Pancreas (tissue), 10 donors: ENCODE measurements around the gene PGM2L1. TPM values are rescaled to one million over a fixed set of nuclear protein-coding genes. Genes with fewer than 3 reads are reported as not detected.

Source experiments
- ATAC-seq, 4 donors: fragments of 200-7000 bp; cut with Tn5 transposase; one replicate each; pipeline versions ENCODE4 v1.8.0 to v1.9.1; 2020; ENCODE audit warnings: mild to moderate bottlenecking in 4 of 4, moderate library complexity in 4 of 4
- DNase-seq, 6 donors: peaks; one replicate each; pipeline ENCODE4 v3.0.0-alpha.2; 2020
- FAIRE-seq: peaks from 2 replicates; lab custom pipeline; 2012; peaks lifted over from hg19 to GRCh38; lab: Jason Lieb, UNC
- H3K27ac ChIP-seq, 4 donors: fragments of 200-600 bp; sonication (generic); 1 replicate in 3 of 4; 2 replicates in 1 of 4; pipeline versions ENCODE4 v1.5.0 to v1.8.0; 2020
- H3K27me3 ChIP-seq, 4 donors: fragments of 200-600 bp; one replicate each; pipeline ENCODE4 v1.8.0; 2021
- H3K36me3 ChIP-seq, 3 donors: fragments of 200-600 bp; sonication (generic) in 1 of 3; one replicate each; pipeline versions ENCODE4 v1.5.0 to v1.8.0; 2020 to 2021
- H3K4me1 ChIP-seq, 3 donors: fragments of 200-600 bp; one replicate each; pipeline ENCODE4 v1.8.0; 2021
- H3K4me3 ChIP-seq, 4 donors: fragments of 200-600 bp; sonication (generic) in 2 of 4; one replicate each; pipeline versions ENCODE4 v1.5.0 to v1.8.0; 2020 to 2021
- H3K9me3 ChIP-seq, 4 donors: fragments of 200-600 bp; one replicate each; pipeline ENCODE4 v1.8.0; 2021
- CTCF ChIP-seq, 4 donors: fragments of 200-600 bp; sonication (generic) in 3 of 4; IDR thresholded peaks; one replicate each; pipeline versions ENCODE4 v1.5.0 to v1.8.0; 2021; ENCODE audit warnings: antibody characterized with exemption in 4 of 4
- WGBS, 2 donors: extraction: QIAGEN DNeasy Blood & Tissue Kit; methylation state at CpG; one replicate each; pipeline ENCODE4 v1.1.7; 2013; 5-methylcytosine and 5-hydroxymethylcytosine counted together
- intact Hi-C, 3 donors: fragments of 100-400 bp; cut with DNase I; formaldehyde crosslinking; loops; one replicate each; pipeline versions ENCODE4 v1.11.1 to v1.14.2; 2022
- polyA plus RNA-seq, 2 donors: library from polyadenylated mRNA; stranded (reverse); fragments of 200-250 nt; gene quantifications; one replicate each; pipeline ENCODE4 v1.2.3, GENCODE V29; 2013
- total RNA-seq, 6 donors: library from RNA; stranded (reverse); fragmentation: NEBNext Ultra II Directional in 4 of 6; extraction: Animal tissue kit (Norgen Biotek cat#: 25700) in 4 of 6; gene quantifications; one replicate each; pipeline versions ENCODE4 v1.2.1 to v1.2.4, GENCODE V29; 2021 to 2023
- donor health status: healthy with polysubstance abuse.
- donor health status: DM: no; HTN: no; CAD: no; lungs with moderate emphysema.
- donor health status: DM: no; HTN: no; CAD: no.
- donor health status: control.
- donor health status: control.
- donor health status: Bipolar disorder and iron deficiency.
- donor health status: DM: yes; HTN: yes; CAD: no.
- donor health status: DM: no; HTN: no; CAD: no.
- donor health status: DM: no; HTN: no; CAD: no.
- donor health status: DM: yes; HTN: yes; CAD: no.

Gene PGM2L1
- total and polyA plus RNA-seq, 8 donors: 0.96 to 9.5 (median 3.5) TPM

DNA sequence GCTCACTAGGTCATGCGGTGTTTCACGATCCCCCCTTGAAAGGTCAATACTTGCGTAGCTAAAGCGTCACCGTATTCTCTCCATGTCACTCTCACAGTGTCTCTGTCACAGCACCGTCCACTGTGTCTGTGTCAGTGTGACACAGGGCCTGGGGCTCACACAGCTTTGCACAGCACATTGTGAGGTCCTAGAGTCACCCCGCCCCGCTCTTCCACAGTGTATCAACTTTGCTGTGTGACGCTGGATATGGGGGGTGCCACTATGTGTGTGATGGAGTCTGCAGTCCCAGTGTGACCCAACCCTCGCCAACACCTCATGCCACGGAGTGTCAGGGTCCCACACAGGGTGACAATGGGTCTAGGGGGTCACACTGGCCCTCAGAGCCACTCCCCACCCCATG, 87.4 kb downstream of the PGM2L1 start:
- Histone ChIP-seq H3K4me3 (peak overlapping the region; percentile 12 to 66 (median 43)), H3K27me3 (no peaks in the 10 kb centered on the region), H3K27ac (no peak overlapping the region), H3K9me3 (no peaks in the 10 kb centered on the region), H3K4me1 (no peaks in the 10 kb centered on the region), H3K36me3 (no peaks in the 10 kb centered on the region)
- no peak for ATAC-seq
- FAIRE-seq: no peak
- WGBS, 2 donors: 60 to 62% methylated on average over 11 of the region's 11 CpGs
- intact Hi-C loops: no loop called here
- no peak for TF ChIP-seq CTCF (IDR thresholded peaks at IDR 0.05)
- peak in 1 of 6 donors; percentile 31 for DNase-seq

DNA sequence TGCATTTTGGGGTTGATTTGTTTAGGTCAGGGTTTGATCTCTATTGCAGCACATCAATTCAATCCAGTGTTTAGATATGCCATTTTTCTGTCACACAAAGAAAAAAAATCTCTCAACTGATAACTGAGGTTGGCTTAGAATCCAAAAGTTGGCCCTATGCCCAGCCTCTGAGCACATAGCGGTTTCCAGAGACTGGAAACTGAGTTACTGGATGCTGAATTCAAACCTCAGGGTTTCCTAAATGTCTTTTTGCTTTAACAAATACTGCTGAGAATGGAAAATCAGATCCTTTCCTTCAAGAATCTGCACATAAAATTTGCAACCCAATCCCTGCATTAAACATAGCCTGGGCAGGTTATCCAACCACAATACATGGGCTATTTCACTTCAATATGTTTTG, 90.8 kb downstream of the PGM2L1 start:
- WGBS, 2 donors: 5 to 6% methylated on average over 1 of the region's 1 CpG
- no peaks in the 10 kb centered on the region for H3K36me3 ChIP-seq
- no peaks in the 10 kb centered on the region for H3K27me3 ChIP-seq
- no peak for FAIRE-seq
- H3K27ac ChIP-seq: no peak overlapping the region
- no peak for DNase-seq
- no peak for TF ChIP-seq CTCF (IDR thresholded peaks at IDR 0.05)
- no peaks in the 10 kb centered on the region for H3K4me1 ChIP-seq
- no peak overlapping the region for H3K4me3 ChIP-seq
- ATAC-seq: no peak
- H3K9me3 ChIP-seq: no peaks in the 10 kb centered on the region
- intact Hi-C loops: no loop called here

DNA sequence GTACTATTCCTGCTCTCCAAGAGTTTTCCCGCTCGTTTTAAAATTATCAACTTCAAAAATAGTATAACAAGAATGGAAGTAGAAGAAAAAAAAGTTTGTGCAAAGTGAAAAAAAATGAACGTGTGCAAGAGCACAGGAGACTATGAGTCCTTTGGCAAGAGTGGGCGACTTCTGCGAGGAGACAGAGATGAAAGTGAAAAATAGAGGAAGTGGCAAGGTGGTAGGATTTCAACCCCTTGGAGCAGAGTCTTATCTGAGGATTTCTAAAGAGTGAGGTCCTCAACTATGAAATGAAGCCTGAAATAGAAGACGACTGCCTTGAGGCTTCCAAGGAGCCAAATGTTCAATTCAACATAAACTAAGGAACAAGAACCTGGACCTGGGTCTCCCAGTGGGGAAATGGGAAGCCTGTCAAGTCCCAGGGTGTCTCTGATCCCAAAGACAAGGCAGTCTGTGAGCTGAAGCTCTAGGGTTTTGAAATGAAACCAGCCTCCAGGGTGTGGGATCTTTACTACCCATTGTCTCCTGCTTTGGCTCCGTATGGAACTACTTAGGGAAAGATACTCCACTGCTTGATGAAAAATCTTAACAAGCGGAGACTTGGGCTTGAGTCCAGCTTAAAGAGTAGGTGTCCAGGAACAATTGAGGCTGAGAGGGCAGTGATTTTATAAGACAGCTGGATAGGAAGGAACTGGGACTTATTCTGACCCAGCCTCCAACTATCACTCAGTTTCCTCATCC, 91.6 kb downstream of the PGM2L1 start:
- Histone ChIP-seq H3K4me3 (no peak overlapping the region), H3K27me3 (no peaks in the 10 kb centered on the region), H3K27ac (no peak overlapping the region), H3K4me1 (no peaks in the 10 kb centered on the region), H3K36me3 (no peaks in the 10 kb centered on the region), H3K9me3 (no peaks in the 10 kb centered on the region)
- DNase-seq (no peak), FAIRE-seq (no peak), ATAC-seq (no peak)
- intact Hi-C loops: no loop called here
- no peak for TF ChIP-seq CTCF (IDR thresholded peaks at IDR 0.05)
- 69 to 83% methylated on average over 8 of the region's 8 CpGs for WGBS, 2 donors

DNA sequence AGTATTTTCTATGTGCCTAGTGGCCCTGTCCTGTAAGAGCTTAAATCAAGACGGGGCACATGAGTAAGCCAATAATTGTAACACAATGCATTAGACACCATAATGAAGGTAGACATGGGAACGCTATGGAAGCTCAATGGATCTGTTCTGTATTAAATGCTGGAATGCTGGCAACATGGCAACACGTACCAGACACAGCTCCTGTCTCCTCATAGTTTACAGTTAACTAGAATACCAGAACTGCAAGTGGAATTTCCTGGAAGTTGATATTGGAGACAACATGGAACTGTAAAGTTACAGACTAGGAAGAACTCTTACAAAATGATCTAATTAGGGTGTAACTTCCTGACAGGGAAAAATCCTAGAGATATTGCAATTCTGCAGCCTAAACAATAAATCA, 99.2 kb downstream of the PGM2L1 start:
- H3K36me3 ChIP-seq: no peaks in the 10 kb centered on the region
- no peak overlapping the region for H3K27ac ChIP-seq
- no peaks in the 10 kb centered on the region for H3K27me3 ChIP-seq
- DNase-seq (no peak), ATAC-seq (no peak), FAIRE-seq (no peak)
- H3K4me1 ChIP-seq: no peaks in the 10 kb centered on the region
- TF ChIP-seq CTCF (IDR thresholded peaks at IDR 0.05): no peak
- 90 to 91% methylated on average over 3 of the region's 3 CpGs for WGBS, 2 donors
- intact Hi-C loops: no loop called here
- no peaks in the 10 kb centered on the region for H3K9me3 ChIP-seq
- no peak overlapping the region for H3K4me3 ChIP-seq

- H3K27me3 ChIP-seq: no peaks in the 10 kb centered on the region
- no peak for FAIRE-seq
- no peaks in the 10 kb centered on the region for H3K9me3 ChIP-seq
- TF ChIP-seq CTCF (IDR thresholded peaks at IDR 0.05): no peak
- H3K36me3 ChIP-seq: no peaks in the 10 kb centered on the region
- no peaks in the 10 kb centered on the region for H3K4me1 ChIP-seq
- H3K27ac ChIP-seq: no peak overlapping the region
- peak in 2 of 4 donors; percentile 63 to 70 for ATAC-seq
- H3K4me3 ChIP-seq: no peak overlapping the region
- intact Hi-C loops: no loop called here
- no peak for DNase-seq
- WGBS, 2 donors: 96 to 98% methylated on average over 1 of the region's 1 CpG
Observed at GRCh38 chr11:74297484-74297883, 100.7 kb downstream of the PGM2L1 start.
